GM12878 (cell line): Measurements from ENCODE around the gene LIMS1. TPM values are rescaled to one million over a fixed set of nuclear protein-coding genes. Genes with fewer than 3 reads are reported as not detected.
A peak's percentile ranks its signal among the peaks of the same experiment; 100 is the strongest.

Experiments used
- ASH2L ChIP-seq: fragments of 300-600, 200-600 bp; sonication (generic); IDR thresholded peaks from 2 replicates; pipeline ENCODE4 v1.6.1; 2017; ENCODE audit warnings: low read depth, mild to moderate bottlenecking, borderline replicate concordance
- ATF2 ChIP-seq: IDR thresholded peaks from 2 replicates; pipeline ENCODE4 v1.6.1; 2012; ENCODE audit warnings: low read length, inconsistent platforms
- ATF7 ChIP-seq: fragments of 450-650 bp; IDR thresholded peaks from 2 replicates; pipeline ENCODE4 v1.6.1; 2016; ENCODE audit warnings: low read depth, mild to moderate bottlenecking
- BCL11A ChIP-seq: IDR thresholded peaks from 2 replicates; pipeline ENCODE4 v1.6.1; 2011; ENCODE audit warnings: low read depth, low read length
- CBFB ChIP-seq: IDR thresholded peaks from 2 replicates; pipeline ENCODE4 v1.6.1; 2016; ENCODE audit warnings: antibody characterized with exemption, low read depth
- CBX3 ChIP-seq: fragments of 200-600 bp; sonication (generic); IDR thresholded peaks from 2 replicates; pipeline ENCODE4 v1.6.1; 2016; ENCODE audit warnings: low read depth, borderline replicate concordance
- DPF2 ChIP-seq: fragments of 450-650 bp; IDR thresholded peaks from 2 replicates; pipeline ENCODE4 v1.6.1; 2017; ENCODE audit warnings: mild to moderate bottlenecking
- GATAD2B ChIP-seq: fragments of 450-650 bp; conservative IDR thresholded peaks from 2 replicates; pipeline ENCODE4 v1.6.1; 2017; ENCODE audit warnings: low read depth, mild to moderate bottlenecking, moderate library complexity
- IRF4 ChIP-seq: IDR thresholded peaks from 2 replicates; pipeline ENCODE4 v1.6.1; 2011; ENCODE audit warnings: low read depth, low read length
- LARP7 ChIP-seq: fragments of 450-650 bp; IDR thresholded peaks from 2 replicates; pipeline ENCODE4 v1.6.1; 2017; ENCODE audit warnings: mild to moderate bottlenecking
- MAX ChIP-seq: IDR thresholded peaks from 2 replicates; pipeline ENCODE4 v1.6.1; 2012; ENCODE audit warnings: low read depth, low read length, improper control_type of control experiment
- MEF2A ChIP-seq: IDR thresholded peaks from 2 replicates; pipeline ENCODE4 v1.6.1; 2011; ENCODE audit warnings: low read depth, mild to moderate bottlenecking, low read length, moderate library complexity; ENCODE audit not compliant: insufficient read depth
- MEF2B ChIP-seq: fragments of 450-650 bp; IDR thresholded peaks from 2 replicates; pipeline ENCODE4 v1.6.1; 2018; ENCODE audit warnings: mild to moderate bottlenecking, moderate library complexity; ENCODE audit not compliant: partially characterized antibody, poor library complexity, severe bottlenecking
- MTA3 ChIP-seq: IDR thresholded peaks from 2 replicates; pipeline ENCODE4 v1.6.1; 2012; ENCODE audit warnings: low read length, inconsistent platforms, borderline replicate concordance
- MXI1 ChIP-seq: fragments of 150-350 bp; IDR thresholded peaks from 2 replicates; pipeline ENCODE4 v1.6.1; 2011; ENCODE audit warnings: low read depth, mild to moderate bottlenecking, inconsistent platforms, low read length, improper control_type of control experiment
- NFYA ChIP-seq: IDR thresholded peaks from 2 replicates; pipeline ENCODE4 v1.6.1; 2011; ENCODE audit warnings: low read depth, mild to moderate bottlenecking, low read length, improper control_type of control experiment, borderline replicate concordance
- NRF1 ChIP-seq: conservative IDR thresholded peaks from 2 replicates; pipeline ENCODE4 v1.6.1; 2011; ENCODE audit warnings: mild to moderate bottlenecking, low read depth, low read length, improper control_type of control experiment
- PAX5 ChIP-seq: IDR thresholded peaks from 2 replicates; pipeline ENCODE4 v1.6.1; 2011; ENCODE audit warnings: low read depth, low read length, borderline replicate concordance
- PAX8 ChIP-seq: fragments of 450-650 bp; IDR thresholded peaks from 2 replicates; pipeline ENCODE4 v1.6.1; 2017; ENCODE audit warnings: mild to moderate bottlenecking, moderate library complexity
- RBBP5 ChIP-seq: fragments of 200-600 bp; sonication (generic); conservative IDR thresholded peaks from 2 replicates; pipeline ENCODE4 v1.6.1; 2016
- RCOR1 ChIP-seq: conservative IDR thresholded peaks from 2 replicates; pipeline ENCODE4 v1.6.1; 2012; ENCODE audit warnings: low read depth, low read length, improper control_type of control experiment
- SMAD5 ChIP-seq: IDR thresholded peaks from 2 replicates; pipeline ENCODE4 v1.6.1; 2016; ENCODE audit warnings: antibody characterized with exemption, low read depth
- TBL1XR1 ChIP-seq: IDR thresholded peaks from 2 replicates; pipeline ENCODE4 v1.6.1; 2012; ENCODE audit warnings: low read depth, low read length, improper control_type of control experiment
- ZNF622 ChIP-seq: fragments of 450-650 bp; IDR thresholded peaks from 2 replicates; pipeline ENCODE4 v1.6.1; 2017; ENCODE audit warnings: mild to moderate bottlenecking, inconsistent platforms
- polyA plus RNA-seq, 11 experiments: library from polyadenylated mRNA; depleted of rRNA in 4 of 11; unstranded in 6 of 11; stranded (reverse) in 5 of 11; fragments of >200 nt; fragmentation: Nextera tagmentation in 4 of 11; fragmentation: Illumina TruSeq in 1 of 11; extraction: Ambion mirVana in 4 of 11; extraction: Trizol in 1 of 11; gene quantifications; 1 replicate in 1 of 11; 2 replicates in 10 of 11; pipeline versions ENCODE4 v1.2.1 to v1.2.3, GENCODE V29; 2011 to 2016; ENCODE audit warnings: inconsistent platforms in 2 of 11, missing spikeins in 2 of 11, low read depth in 1 of 11
- total RNA-seq, 4 experiments: library from RNA; depleted of rRNA in 3 of 4; stranded (reverse); fragments of >200 nt in 3 of 4; fragmentation: Illumina TruSeq in 1 of 4; extraction: Trizol in 1 of 4; gene quantifications; 2 replicates each; pipeline versions ENCODE4 v1.2.1 to v1.2.3, GENCODE V29; 2013 to 2021
- TF ChIP-seq, protein P1 (sequence below): fragments of 450-650 bp; IDR thresholded peaks from 2 replicates; pipeline ENCODE4 v1.6.1; 2018; ENCODE audit warnings: mild to moderate bottlenecking, low read depth, moderate library complexity; ENCODE audit not compliant: partially characterized antibody
- TF ChIP-seq, protein P2 (sequence below): fragments of 450-650 bp; IDR thresholded peaks from 2 replicates; pipeline ENCODE4 v1.6.1; 2017; ENCODE audit warnings: borderline replicate concordance
- TF ChIP-seq, protein P3 (sequence below): IDR thresholded peaks from 2 replicates; pipeline ENCODE4 v1.6.1; 2011; ENCODE audit warnings: mild to moderate bottlenecking, low read depth, low read length, moderate library complexity; ENCODE audit not compliant: insufficient replicate concordance

LIMS1 gene
- total and polyA plus RNA-seq, 10 of the 15 experiments (the other 5 are each of a cell fraction or from before 2014, with no cell fraction given): 15.7 to 98.1 (median 43.9) TPM

DNA sequence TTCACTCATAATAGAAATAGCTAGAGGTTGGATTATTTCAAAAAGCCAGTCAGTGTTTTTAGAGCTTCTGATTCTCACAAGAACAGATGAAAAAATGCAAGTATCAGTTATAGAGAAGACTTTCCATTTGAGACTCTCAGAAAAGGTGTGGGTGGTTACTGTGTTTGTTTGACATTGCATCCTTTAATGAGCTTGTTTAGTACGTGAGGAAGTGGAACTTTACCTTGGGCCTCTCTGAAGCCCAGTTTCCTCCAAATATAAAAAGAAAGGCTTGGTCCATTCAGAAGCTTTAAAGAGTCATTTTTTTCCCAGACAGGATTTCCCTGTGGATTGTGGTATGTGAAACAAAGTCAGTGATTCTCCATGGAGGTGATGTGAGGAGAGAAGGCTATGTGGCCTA lies 95.1 kb downstream of the LIMS1 start (continued):
- TF ChIP-seq, protein P1, sequence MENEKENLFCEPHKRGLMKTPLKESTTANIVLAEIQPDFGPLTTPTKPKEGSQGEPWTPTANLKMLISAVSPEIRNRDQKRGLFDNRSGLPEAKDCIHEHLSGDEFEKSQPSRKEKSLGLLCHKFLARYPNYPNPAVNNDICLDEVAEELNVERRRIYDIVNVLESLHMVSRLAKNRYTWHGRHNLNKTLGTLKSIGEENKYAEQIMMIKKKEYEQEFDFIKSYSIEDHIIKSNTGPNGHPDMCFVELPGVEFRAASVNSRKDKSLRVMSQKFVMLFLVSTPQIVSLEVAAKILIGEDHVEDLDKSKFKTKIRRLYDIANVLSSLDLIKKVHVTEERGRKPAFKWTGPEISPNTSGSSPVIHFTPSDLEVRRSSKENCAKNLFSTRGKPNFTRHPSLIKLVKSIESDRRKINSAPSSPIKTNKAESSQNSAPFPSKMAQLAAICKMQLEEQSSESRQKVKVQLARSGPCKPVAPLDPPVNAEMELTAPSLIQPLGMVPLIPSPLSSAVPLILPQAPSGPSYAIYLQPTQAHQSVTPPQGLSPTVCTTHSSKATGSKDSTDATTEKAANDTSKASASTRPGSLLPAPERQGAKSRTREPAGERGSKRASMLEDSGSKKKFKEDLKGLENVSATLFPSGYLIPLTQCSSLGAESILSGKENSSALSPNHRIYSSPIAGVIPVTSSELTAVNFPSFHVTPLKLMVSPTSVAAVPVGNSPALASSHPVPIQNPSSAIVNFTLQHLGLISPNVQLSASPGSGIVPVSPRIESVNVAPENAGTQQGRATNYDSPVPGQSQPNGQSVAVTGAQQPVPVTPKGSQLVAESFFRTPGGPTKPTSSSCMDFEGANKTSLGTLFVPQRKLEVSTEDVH: no peak
- TF ChIP-seq MTA3 (peak; percentile 50; the same call in 1 of the 2 replicates), MAX (no peak), CBX3 (no peak), ASH2L (no peak), SMAD5 (no peak), NRF1 (no peak), TBL1XR1 (peak; percentile 88), ATF7 (peak; percentile 51; the same call in 1 of the 2 replicates), PAX5 (peak; percentile 58; the same call in 1 of the 2 replicates), PAX8 (no peak), MEF2B (peak; percentile 73), BCL11A (peak; percentile 60), MXI1 (no peak), RBBP5 (no peak), MEF2A (peak; percentile 93), NFYA (no peak), IRF4 (peak; percentile 8; the same call in 1 of the 2 replicates), ZNF622 (no peak), ATF2 (peak; percentile 57; the same call in 1 of the 2 replicates), CBFB (no peak), LARP7 (no peak), GATAD2B (no peak; the same call in 1 of the 2 replicates), DPF2 (peak; percentile 74; the same call in 1 of the 2 replicates), RCOR1 (no peak)
- TF ChIP-seq, protein P2, sequence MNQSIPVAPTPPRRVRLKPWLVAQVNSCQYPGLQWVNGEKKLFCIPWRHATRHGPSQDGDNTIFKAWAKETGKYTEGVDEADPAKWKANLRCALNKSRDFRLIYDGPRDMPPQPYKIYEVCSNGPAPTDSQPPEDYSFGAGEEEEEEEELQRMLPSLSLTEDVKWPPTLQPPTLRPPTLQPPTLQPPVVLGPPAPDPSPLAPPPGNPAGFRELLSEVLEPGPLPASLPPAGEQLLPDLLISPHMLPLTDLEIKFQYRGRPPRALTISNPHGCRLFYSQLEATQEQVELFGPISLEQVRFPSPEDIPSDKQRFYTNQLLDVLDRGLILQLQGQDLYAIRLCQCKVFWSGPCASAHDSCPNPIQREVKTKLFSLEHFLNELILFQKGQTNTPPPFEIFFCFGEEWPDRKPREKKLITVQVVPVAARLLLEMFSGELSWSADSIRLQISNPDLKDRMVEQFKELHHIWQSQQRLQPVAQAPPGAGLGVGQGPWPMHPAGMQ: no peak
- TF ChIP-seq, protein P3, sequence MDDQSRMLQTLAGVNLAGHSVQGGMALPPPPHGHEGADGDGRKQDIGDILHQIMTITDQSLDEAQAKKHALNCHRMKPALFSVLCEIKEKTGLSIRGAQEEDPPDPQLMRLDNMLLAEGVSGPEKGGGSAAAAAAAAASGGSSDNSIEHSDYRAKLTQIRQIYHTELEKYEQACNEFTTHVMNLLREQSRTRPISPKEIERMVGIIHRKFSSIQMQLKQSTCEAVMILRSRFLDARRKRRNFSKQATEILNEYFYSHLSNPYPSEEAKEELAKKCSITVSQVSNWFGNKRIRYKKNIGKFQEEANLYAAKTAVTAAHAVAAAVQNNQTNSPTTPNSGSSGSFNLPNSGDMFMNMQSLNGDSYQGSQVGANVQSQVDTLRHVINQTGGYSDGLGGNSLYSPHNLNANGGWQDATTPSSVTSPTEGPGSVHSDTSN: no peak
